AG10803 (cell line): Measurements from ENCODE around the gene ARHGEF40.

Source experiments
- DNase-seq: peaks from one replicate; pipeline ENCODE4 v3.0.0; 2010; ENCODE audit warnings: low read depth
- H3K4me3 ChIP-seq: 2 replicates; pipeline ENCODE4 v1.5.1; 2011; ENCODE audit warnings: mild to moderate bottlenecking, low read length, control low read depth
- TF ChIP-seq, protein P1 (sequence below): conservative IDR thresholded peaks from 2 replicates; pipeline ENCODE4 v1.5.1; 2011; ENCODE audit warnings: mild to moderate bottlenecking, low read length, control low read depth, inconsistent platforms

The ARHGEF40 gene

DNA sequence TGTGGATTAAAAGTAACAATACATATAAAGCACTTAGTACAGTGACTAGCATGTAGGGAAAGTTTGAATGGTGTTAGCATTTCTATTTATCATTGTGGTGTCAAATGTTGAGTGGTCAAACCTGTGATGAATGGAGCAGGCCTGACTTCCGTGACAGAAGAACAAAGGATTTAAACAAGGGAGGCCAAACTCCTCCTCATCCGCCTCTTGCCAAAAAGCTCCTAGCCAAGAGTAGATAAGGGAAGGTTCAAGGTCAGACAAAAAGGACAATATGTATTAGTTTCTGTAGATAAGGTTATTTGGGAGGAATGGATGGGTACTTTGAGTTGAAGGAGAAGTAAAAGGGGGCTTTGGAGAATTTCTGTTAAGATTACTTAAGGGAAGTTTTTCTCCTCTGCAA lies 21.5 kb upstream of the ARHGEF40 start:
- DNase-seq: no peak
- H3K4me3 ChIP-seq: no peak overlapping the region
- TF ChIP-seq, protein P1, sequence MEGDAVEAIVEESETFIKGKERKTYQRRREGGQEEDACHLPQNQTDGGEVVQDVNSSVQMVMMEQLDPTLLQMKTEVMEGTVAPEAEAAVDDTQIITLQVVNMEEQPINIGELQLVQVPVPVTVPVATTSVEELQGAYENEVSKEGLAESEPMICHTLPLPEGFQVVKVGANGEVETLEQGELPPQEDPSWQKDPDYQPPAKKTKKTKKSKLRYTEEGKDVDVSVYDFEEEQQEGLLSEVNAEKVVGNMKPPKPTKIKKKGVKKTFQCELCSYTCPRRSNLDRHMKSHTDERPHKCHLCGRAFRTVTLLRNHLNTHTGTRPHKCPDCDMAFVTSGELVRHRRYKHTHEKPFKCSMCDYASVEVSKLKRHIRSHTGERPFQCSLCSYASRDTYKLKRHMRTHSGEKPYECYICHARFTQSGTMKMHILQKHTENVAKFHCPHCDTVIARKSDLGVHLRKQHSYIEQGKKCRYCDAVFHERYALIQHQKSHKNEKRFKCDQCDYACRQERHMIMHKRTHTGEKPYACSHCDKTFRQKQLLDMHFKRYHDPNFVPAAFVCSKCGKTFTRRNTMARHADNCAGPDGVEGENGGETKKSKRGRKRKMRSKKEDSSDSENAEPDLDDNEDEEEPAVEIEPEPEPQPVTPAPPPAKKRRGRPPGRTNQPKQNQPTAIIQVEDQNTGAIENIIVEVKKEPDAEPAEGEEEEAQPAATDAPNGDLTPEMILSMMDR: no peak

DNA sequence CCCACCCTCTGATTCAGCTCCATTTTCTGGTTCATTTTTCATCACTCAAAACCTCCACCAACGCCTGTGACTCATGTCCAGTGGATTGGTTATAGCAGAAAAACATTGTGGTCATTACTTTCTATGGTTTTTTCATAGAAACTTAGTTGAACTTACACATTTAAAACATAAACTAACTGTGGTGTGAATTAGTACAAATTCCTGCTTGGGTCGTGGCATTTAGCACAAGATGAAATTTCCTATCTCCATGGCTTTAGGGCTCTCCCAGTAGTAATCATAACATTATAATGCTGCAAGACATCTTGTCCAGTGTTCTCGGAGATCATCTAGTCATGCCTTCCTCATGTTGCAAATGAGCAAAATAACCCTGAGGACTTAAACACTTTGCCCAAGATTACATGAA lies 20.8 kb upstream of the ARHGEF40 start:
- H3K4me3 ChIP-seq: no peak overlapping the region
- TF ChIP-seq, protein P1: no peak
- peak; percentile 67 for DNase-seq

DNA sequence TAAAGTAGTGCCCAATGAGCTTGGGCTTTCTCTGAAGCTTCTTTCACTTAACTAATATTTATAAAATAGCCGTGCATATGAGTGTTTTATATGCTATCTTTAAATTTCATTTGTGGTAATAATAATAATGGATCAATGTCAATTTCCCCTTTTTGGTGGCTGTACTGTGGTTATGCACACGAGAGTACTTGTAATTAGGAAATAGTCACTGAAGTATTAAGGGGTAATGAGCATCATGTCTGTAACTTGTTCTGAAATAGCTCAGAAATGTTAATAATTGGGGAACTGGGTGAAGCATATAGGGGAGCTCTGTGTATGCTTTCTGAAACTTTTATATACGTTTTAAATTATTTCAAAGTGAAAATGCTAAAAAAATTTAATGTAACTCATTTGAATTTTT lies 19.5 kb upstream of the ARHGEF40 start:
- DNase-seq: no peak
- TF ChIP-seq, protein P1: no peak
- no peak overlapping the region for H3K4me3 ChIP-seq

DNA sequence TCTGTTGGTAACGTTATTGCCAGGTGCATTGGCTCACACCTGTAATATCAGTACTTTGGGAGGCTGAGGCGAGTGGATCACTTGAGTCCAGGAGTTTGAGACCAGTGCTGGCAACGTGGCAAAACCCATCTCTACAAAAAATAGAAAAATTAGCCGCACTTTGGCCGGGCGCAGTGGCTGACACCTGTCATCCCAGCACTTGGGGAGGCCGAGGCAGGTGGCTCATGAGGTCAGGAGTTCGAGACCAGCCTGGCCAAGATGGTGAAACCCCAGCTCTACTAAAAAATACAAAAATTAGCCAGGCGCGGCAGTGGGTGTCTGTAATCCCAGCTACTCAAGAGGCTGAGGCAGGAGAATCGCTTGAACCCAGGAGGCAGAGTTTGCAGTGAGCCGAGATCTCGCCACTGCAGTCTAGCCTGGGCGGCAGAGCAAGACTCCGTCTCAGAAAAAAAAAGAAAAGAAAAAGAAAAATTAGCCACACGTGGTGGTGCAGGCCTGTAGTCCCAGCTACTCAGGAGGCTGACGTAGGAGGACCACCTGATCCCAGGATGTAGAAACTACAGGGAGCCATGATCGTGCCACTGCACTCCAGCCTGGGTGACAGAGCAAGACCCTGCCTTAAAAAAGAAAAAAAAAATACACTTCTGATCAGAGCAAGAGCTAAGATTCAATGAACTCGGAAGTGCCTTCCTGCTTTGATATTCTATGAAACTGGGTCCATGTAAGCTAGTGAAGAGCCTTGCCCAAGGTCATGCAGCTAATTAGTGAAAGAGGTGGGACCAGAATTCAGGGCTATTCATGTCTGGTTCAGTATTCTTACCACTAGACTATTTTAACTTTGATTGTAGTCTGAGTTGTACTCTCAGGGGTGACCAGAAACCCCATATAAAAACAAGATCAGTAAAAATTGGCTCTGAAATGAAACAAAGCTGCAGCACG lies 16.7 kb upstream of the ARHGEF40 start:
- DNase-seq: no peak
- H3K4me3 ChIP-seq: no peak overlapping the region
- TF ChIP-seq, protein P1: no peak

DNA sequence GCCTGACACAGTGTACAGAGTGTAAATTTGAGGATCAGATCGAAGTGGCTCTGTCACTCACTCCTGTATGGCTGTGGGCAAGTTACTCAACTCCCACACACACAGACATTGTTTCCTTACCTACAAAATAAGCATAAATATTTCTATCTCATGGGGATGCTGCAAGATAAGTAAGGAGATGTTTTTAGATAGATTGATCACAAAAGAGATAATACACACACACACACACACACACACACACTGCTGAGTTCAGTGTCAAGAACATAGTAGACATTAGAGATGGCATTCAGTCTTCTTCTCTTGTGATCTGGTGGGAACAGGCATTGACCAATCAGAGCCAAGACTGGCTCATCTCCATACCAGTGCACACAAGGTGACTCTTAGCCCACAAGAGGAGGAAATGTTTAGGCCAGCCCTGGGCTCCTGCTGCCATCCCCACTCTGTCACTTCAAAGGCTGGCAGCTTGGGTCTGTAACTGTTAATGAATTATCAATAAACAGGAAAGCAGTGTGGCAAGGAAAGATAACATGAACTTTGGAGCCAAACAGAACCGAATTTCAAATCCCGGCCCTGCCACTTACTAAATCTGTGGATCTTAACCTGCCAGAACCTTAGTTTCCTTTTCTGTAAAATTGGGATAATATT lies 15.9 kb upstream of the ARHGEF40 start:
- TF ChIP-seq, protein P1: no peak
- no peak for DNase-seq
- no peak overlapping the region for H3K4me3 ChIP-seq

DNA sequence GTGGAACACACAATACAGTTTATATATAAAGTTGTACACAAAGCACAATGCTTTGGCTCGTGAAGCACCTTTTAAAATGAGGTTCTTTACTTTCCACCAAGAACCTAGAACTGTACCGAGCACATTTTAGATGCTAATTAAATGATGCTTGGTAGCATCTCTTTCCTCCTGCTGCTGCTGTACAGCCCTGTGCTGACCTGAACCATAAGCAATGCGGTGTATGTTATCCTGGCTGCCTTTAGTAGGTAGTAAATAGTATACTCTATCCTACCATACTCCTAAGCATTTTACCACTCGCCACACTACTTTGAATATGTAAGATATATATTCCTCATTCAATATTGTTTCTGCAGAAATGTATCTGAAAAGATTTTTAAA lies 15.3 kb upstream of the ARHGEF40 start:
- no peak overlapping the region for H3K4me3 ChIP-seq
- TF ChIP-seq, protein P1: no peak
- no peak for DNase-seq
